Uterus (tissue), 4 donors: ENCODE data around the gene WASF2. TPM values are rescaled to one million over a fixed set of nuclear protein-coding genes. Genes with fewer than 3 reads are reported as not detected.

Experiments used
- DNase-seq, 2 donors: peaks; one replicate each; pipeline ENCODE4 v3.0.0-alpha.2; 2019 to 2020
- H3K27ac ChIP-seq, 2 donors: fragments of 200-600 bp; sonication (generic); 1 replicate in 1 of 2; 2 replicates in 1 of 2; pipeline ENCODE4 v1.5.1; 2016 to 2018
- H3K27me3 ChIP-seq, 2 donors: fragments of 200-600 bp; sonication (generic); one replicate each; pipeline ENCODE4 v1.5.1; 2018 to 2019; ENCODE audit warnings: control low read depth in 1 of 2
- H3K36me3 ChIP-seq, 2 donors: fragments of 200-600 bp; sonication (generic); one replicate each; pipeline ENCODE4 v1.5.1; 2019; ENCODE audit warnings: control low read depth in 1 of 2
- H3K4me1 ChIP-seq, 2 donors: fragments of 200-600 bp; sonication (generic); one replicate each; pipeline ENCODE4 v1.5.1; 2018 to 2019; ENCODE audit warnings: control low read depth in 1 of 2
- H3K4me3 ChIP-seq, 2 donors: fragments of 200-600 bp; sonication (generic); 1 replicate in 1 of 2; 2 replicates in 1 of 2; pipeline ENCODE4 v1.5.1; 2018 to 2019; ENCODE audit warnings: mild to moderate bottlenecking in 1 of 2
- H3K9me3 ChIP-seq, 2 donors: fragments of 200-600 bp; sonication (generic); one replicate each; pipeline ENCODE4 v1.5.1; 2019; ENCODE audit warnings: control low read depth in 1 of 2
- CTCF ChIP-seq, 4 experiments: fragments of 200-600 bp in 2 of 4; fragments of 450-650 bp in 2 of 4; sonication (generic) in 2 of 4; IDR thresholded peaks; one replicate each; pipeline ENCODE4 v1.5.1; 2016 to 2019; ENCODE audit warnings: antibody characterized with exemption in 4 of 4, mild to moderate bottlenecking in 2 of 4, moderate library complexity in 1 of 4
- POLR2A ChIP-seq, 2 donors: fragments of 450-650 bp; IDR thresholded peaks; one replicate each; pipeline ENCODE4 v1.6.1; 2016; ENCODE audit warnings: antibody characterized with exemption in 2 of 2, mild to moderate bottlenecking in 1 of 2, moderate library complexity in 1 of 2
- intact Hi-C: fragments of 100-400 bp; cut with DNase I; formaldehyde crosslinking; loops from one replicate; pipeline ENCODE4 v1.15.1; 2023; ENCODE audit warnings: low total_unique reads
- total RNA-seq, 4 donors: library from RNA; depleted of rRNA in 3 of 4; stranded (reverse); fragments of >200 nt in 3 of 4; gene quantifications; one replicate each; pipeline versions ENCODE4 v1.1.0 to v1.2.4, GENCODE V29; 2014 to 2023
- donor health status: DM: yes; HTN: yes; CAD: no.

WASF2 gene
- total RNA-seq, 4 donors from 2014 or later: 27.2 to 178 (median 41.1) TPM

GRCh38 chr1:27356619-27357280 is 133.2 kb downstream of the WASF2 start:
- Histone ChIP-seq H3K27ac (no peak overlapping the region), H3K27me3 (no peaks in the 10 kb centered on the region), H3K36me3 (no peaks in the 10 kb centered on the region), H3K4me3 (no peak overlapping the region), H3K9me3 (no peaks in the 10 kb centered on the region), H3K4me1 (no peaks in the 10 kb centered on the region)
- no peak for DNase-seq
- intact Hi-C loops: loop anchor here (5.0 kb wide), 1 partner anchor 36 kb away; the partner anchor contains the start of gene GPR3
- TF ChIP-seq CTCF (IDR thresholded peaks at IDR 0.05) (no peak), POLR2A (IDR thresholded peaks at IDR 0.05) (no peak)

GRCh38 chr1:27356277-27356618 is 133.7 kb downstream of the WASF2 start:
- no peaks in the 10 kb centered on the region for H3K4me1 ChIP-seq
- H3K27ac ChIP-seq: no peak overlapping the region
- H3K36me3 ChIP-seq: no peaks in the 10 kb centered on the region
- no peak overlapping the region for H3K4me3 ChIP-seq
- intact Hi-C loops: loop anchor here (5.0 kb wide), 1 partner anchor 36 kb away; the partner anchor contains the start of gene GPR3
- DNase-seq: no peak
- TF ChIP-seq CTCF (IDR thresholded peaks at IDR 0.05) (no peak), POLR2A (IDR thresholded peaks at IDR 0.05) (no peak)
- H3K27me3 ChIP-seq: no peaks in the 10 kb centered on the region
- no peaks in the 10 kb centered on the region for H3K9me3 ChIP-seq

GRCh38 chr1:27355683-27356082 is 134.3 kb downstream of the WASF2 start:
- no peak for TF ChIP-seq CTCF (IDR thresholded peaks at IDR 0.05)
- no peak for TF ChIP-seq POLR2A (IDR thresholded peaks at IDR 0.05)
- Histone ChIP-seq H3K36me3 (no peaks in the 10 kb centered on the region), H3K27ac (no peak overlapping the region), H3K4me3 (no peak overlapping the region), H3K27me3 (no peaks in the 10 kb centered on the region), H3K4me1 (no peaks in the 10 kb centered on the region), H3K9me3 (no peaks in the 10 kb centered on the region)
- intact Hi-C loops: loop anchor here (5.0 kb wide), 1 partner anchor 37 kb away; the partner anchor contains the start of gene GPR3
- DNase-seq: no peak

Other genes with a start within 250 kb of the WASF2 start
- 10 to 100 TPM in 2 of 4 donors, 1 to 10 TPM in 2; 9.7 to 43.9 (median 18.6) TPM for gene TMEM222, start 168.0 kb downstream of the WASF2 start, total RNA-seq
- 10 to 100 TPM in 1 of 4 donors, 1 to 10 TPM in 2, not detected in 1; 1.6 to 11.3 (median 4.8) TPM for gene SYTL1, start 148.1 kb downstream of the WASF2 start, total RNA-seq
- 100 to 1,000 TPM in 1 of 4 donors, 10 to 100 TPM in 3; 10.9 to 124 (median 16.5) TPM for gene MAP3K6, start 123.2 kb downstream of the WASF2 start, total RNA-seq
- 1 to 10 TPM in 3 of 4 donors, not detected in 1; 2.1 to 4.7 (median 2.4) TPM for gene FCN3, start 115.3 kb downstream of the WASF2 start, total RNA-seq
- gene CD164L2, start 106.8 kb downstream of the WASF2 start, total RNA-seq: under 1 TPM in 1 of 4 donors, not detected in 3; 0.69 TPM
- 1 to 10 TPM in 1 of 4 donors, under 1 TPM in 1, not detected in 2; 0.55 to 1.9 TPM for gene GPR3, start 97.5 kb downstream of the WASF2 start, total RNA-seq
- 100 to 1,000 TPM in 1 of 4 donors, 10 to 100 TPM in 3; 11.2 to 179 (median 50.7) TPM for gene AHDC1, start 114.0 kb upstream of the WASF2 start, total RNA-seq
- 10 to 100 TPM in 3 of 4 donors, 1 to 10 TPM in 1; 3.0 to 35.9 (median 18.8) TPM for gene FGR, start 145.0 kb upstream of the WASF2 start, total RNA-seq
- 100 to 1,000 TPM in 1 of 4 donors, 10 to 100 TPM in 3; 64.4 to 103 (median 79.5) TPM for gene IFI6, start 182.0 kb upstream of the WASF2 start, total RNA-seq
- 10 to 100 TPM in 3 of 4 donors, 1 to 10 TPM in 1; 5.4 to 26.6 (median 20.5) TPM for gene FAM76A, start 235.8 kb upstream of the WASF2 start, total RNA-seq